ENCODE results near the gene IGSF23. TPM values are rescaled to one million over a fixed set of nuclear protein-coding genes. Genes with fewer than 3 reads are reported as not detected.
"Not testable (repeated sequence)": the region's sequence is repeated elsewhere in the genome, so short reads cannot be mapped to it uniquely, and the experiment has no call there.

The IGSF23 gene
- total RNA-seq, 6 donors from 2014 or later = not detected

- 67 to 94% methylated on average over 1 to 5 of the region's 5 CpGs for WGBS, 2 donors
- DNase-seq (no peak), ATAC-seq (ENCODE audit: low FRiP score in 2 of 2) (no peak)
- no peak overlapping the region for H3K4me3 ChIP-seq
- H3K36me3 ChIP-seq = no peaks in the 10 kb centered on the region
- TF ChIP-seq CTCF (IDR thresholded peaks at IDR 0.05) (no peak), EP300 (IDR thresholded peaks at IDR 0.05) (no peak), POLR2AphosphoS5 (IDR thresholded peaks at IDR 0.05) (no peak), POLR2A (IDR thresholded peaks at IDR 0.05) (no peak)
- H3K4me1 ChIP-seq = peaks cover 2 to 16% (median 8%) of the 10 kb centered on the region in 4 donors
- H3K9me3 ChIP-seq = no peaks in the 10 kb centered on the region
- H3K27ac ChIP-seq = no peak overlapping the region
- no peaks in the 10 kb centered on the region for H3K27me3 ChIP-seq
Observed at GRCh38 chr19:44620667-44621066, 7.3 kb downstream of the IGSF23 start.

- Histone ChIP-seq H3K27me3 (no peaks in the 10 kb centered on the region), H3K9me3 (no peaks in the 10 kb centered on the region), H3K4me3 (no peak overlapping the region), H3K4me1 (peaks cover 2 to 12% (median 5%) of the 10 kb centered on the region in 4 donors), H3K27ac (no peak overlapping the region), H3K36me3 (no peaks in the 10 kb centered on the region)
- DNase-seq = no peak
- TF ChIP-seq POLR2AphosphoS5 (IDR thresholded peaks at IDR 0.05) (no peak), POLR2A (IDR thresholded peaks at IDR 0.05) (no peak), CTCF (IDR thresholded peaks at IDR 0.05) (no peak), EP300 (IDR thresholded peaks at IDR 0.05) (no peak)
- ATAC-seq (ENCODE audit: low FRiP score in 2 of 2) = no peak
- 79 to 92% methylated on average over 6 of the region's 6 CpGs for WGBS, 2 donors
Observed at GRCh38 chr19:44621367-44621766, 8.0 kb downstream of the IGSF23 start.

GRCh38 chr19:44623080-44623479 lies 9.7 kb downstream of the IGSF23 start:
- TF ChIP-seq EP300 (IDR thresholded peaks at IDR 0.05) (no peak), POLR2AphosphoS5 (IDR thresholded peaks at IDR 0.05) (no peak), CTCF (IDR thresholded peaks at IDR 0.05) (no peak), POLR2A (IDR thresholded peaks at IDR 0.05) (no peak)
- H3K4me3 ChIP-seq = no peak overlapping the region
- H3K9me3 ChIP-seq = no peaks in the 10 kb centered on the region
- no peaks in the 10 kb centered on the region for H3K36me3 ChIP-seq
- ATAC-seq (ENCODE audit: low FRiP score in 2 of 2) = peak; percentile 63 to 76
- no peak overlapping the region for H3K27ac ChIP-seq
- H3K4me1 ChIP-seq = peaks cover 0 to 6% (median 3%) of the 10 kb centered on the region in 4 donors
- 58 to 59% methylated on average over 5 of the region's 5 CpGs for WGBS, 2 donors
- DNase-seq = peak in 1 of 2 donors; percentile 52
- no peaks in the 10 kb centered on the region for H3K27me3 ChIP-seq

GRCh38 chr19:44623626-44624025 lies 10.3 kb downstream of the IGSF23 start:
- 94 to 100% methylated on average over 1 to 4 of the region's 4 CpGs for WGBS, 2 donors
- H3K9me3 ChIP-seq = no peaks in the 10 kb centered on the region
- peaks cover 0 to 6% (median 3%) of the 10 kb centered on the region in 4 donors for H3K4me1 ChIP-seq
- H3K4me3 ChIP-seq = no peak overlapping the region
- no peaks in the 10 kb centered on the region for H3K36me3 ChIP-seq
- H3K27ac ChIP-seq = no peak overlapping the region
- TF ChIP-seq CTCF (IDR thresholded peaks at IDR 0.05) (no peak), POLR2A (IDR thresholded peaks at IDR 0.05) (no peak), EP300 (IDR thresholded peaks at IDR 0.05) (no peak), POLR2AphosphoS5 (IDR thresholded peaks at IDR 0.05) (no peak)
- no peaks in the 10 kb centered on the region for H3K27me3 ChIP-seq
- ATAC-seq (ENCODE audit: low FRiP score in 2 of 2) = no peak
- DNase-seq = no peak

GRCh38 chr19:44624840-44625354 lies 11.5 kb downstream of the IGSF23 start:
- Histone ChIP-seq H3K27me3 (no peaks in the 10 kb centered on the region), H3K4me1 (peaks cover 0 to 6% (median 3%) of the 10 kb centered on the region in 4 donors), H3K27ac (no peak overlapping the region), H3K36me3 (no peaks in the 10 kb centered on the region), H3K4me3 (no peak overlapping the region), H3K9me3 (no peaks in the 10 kb centered on the region)
- no peak for DNase-seq
- WGBS, 2 donors = 96 to 100% methylated on average over 4 of the region's 4 CpGs
- TF ChIP-seq CTCF (IDR thresholded peaks at IDR 0.05) (no peak), EP300 (IDR thresholded peaks at IDR 0.05) (no peak), POLR2A (IDR thresholded peaks at IDR 0.05) (no peak), POLR2AphosphoS5 (IDR thresholded peaks at IDR 0.05) (no peak)
- ATAC-seq (ENCODE audit: low FRiP score in 2 of 2) = no peak

GRCh38 chr19:44625637-44626036 lies 12.3 kb downstream of the IGSF23 start:
- not testable (repeated sequence) for H3K27me3 ChIP-seq; DNase-seq; H3K36me3 ChIP-seq; H3K9me3 ChIP-seq; H3K27ac ChIP-seq; ATAC-seq (ENCODE audit: low FRiP score in 2 of 2); H3K4me1 ChIP-seq; H3K4me3 ChIP-seq
- WGBS, 2 donors = 96 to 98% methylated on average over 4 of the region's 4 CpGs

All from upper lobe of left lung (tissue), 6 donors.